HG03378 (cell line): ENCODE results near the gene CCDC177.
"Not testable (repeated sequence)": the region's sequence is repeated elsewhere in the genome, so short reads cannot be mapped to it uniquely, and the experiment has no call there.

Experiments
- ATAC-seq: cut with Tn5 transposase; IDR thresholded peaks from one replicate; pipeline ENCODE4 v1.9.1; 2021; ENCODE audit warnings: mild to moderate bottlenecking, moderate library complexity; ENCODE audit not compliant: unreplicated experiment

CCDC177 gene

DNA sequence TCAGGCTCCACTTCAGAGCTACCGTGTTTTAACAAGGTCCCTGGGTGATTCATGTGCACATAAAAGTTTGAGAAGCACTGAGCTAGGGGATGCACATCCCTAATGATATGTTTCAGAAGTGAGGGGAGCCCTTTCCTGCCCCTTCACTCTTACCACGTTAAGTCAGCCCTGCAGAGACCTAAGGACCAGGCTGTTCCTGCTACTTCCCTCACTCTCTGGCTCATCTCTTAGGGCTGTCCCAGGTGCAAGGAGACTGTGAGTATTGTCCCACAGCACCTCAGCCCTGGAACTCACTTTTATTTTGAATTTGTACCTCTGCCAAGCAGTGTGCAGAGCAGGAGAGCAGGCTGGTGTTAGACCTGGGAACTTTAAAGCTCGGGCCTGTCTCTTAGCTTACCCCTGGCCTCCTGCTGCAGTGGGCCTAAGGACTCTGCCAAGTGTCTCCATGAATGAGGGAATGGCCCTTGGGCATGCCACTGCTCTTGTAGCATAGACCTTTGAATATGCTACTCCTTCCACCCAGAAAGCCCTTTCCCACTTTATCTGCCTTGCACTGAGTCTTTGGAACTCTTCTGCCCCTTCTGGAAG lies 25.7 kb upstream of the CCDC177 start:
- ATAC-seq = no peak

DNA sequence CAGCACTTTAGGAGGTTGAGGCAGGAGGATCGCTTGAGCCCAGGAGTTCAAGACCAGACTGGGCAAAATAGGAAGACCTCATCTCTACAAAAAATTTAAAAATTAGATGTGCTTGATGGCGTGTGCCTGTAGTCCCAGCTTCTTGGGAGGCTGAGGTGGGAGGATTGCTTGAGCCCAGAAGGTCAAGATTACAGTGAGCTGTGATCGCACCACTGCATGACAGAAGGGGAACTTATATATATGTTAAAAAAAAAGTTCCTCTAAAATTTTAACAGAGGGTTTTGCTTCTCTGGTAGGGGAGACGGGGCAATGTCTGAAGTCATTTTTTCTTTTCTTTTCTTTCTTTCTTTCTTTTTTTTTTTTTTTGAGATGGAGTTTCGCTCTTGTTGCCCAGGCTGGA lies 24.8 kb upstream of the CCDC177 start:
- ATAC-seq = not testable (repeated sequence)

DNA sequence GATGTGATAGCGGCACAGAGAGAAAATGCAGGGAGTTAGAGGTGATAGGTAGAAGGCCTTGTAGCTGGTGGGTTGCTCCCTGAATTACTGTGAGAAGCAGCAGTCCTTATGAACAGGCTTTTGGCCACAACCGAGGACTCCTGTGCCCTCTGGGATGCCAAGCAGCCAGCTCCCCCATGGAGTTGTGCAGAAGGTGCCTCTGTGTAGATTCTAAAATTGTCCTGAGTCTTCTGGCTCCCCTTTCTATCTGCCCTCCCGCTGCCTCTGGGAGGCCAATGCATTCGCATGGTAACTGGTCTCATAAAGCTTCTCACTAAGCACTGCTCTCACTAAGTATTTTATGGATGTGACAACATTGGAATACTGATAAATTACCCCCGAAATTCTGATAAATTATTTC lies 20.7 kb upstream of the CCDC177 start:
- ATAC-seq = no peak

DNA sequence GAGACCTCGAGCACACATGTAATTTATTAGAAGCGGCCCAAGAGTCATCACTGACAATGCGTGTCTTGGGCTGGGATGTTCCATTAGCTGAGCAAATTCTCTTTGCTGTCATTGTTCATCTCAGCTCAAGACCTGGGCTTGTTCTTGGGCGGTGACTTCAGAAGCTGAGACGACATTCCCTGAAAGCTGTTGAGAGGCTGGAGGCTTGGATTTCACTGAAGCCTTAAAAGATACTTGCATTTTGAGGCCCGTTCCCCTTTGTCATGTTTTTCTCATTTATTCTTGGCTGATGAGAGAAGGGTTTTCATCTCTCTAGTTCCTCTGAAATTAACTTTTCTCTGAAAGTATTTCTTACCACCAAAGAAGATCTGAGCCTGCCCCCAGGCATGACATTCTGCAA lies 20.2 kb upstream of the CCDC177 start:
- ATAC-seq = no peak

DNA sequence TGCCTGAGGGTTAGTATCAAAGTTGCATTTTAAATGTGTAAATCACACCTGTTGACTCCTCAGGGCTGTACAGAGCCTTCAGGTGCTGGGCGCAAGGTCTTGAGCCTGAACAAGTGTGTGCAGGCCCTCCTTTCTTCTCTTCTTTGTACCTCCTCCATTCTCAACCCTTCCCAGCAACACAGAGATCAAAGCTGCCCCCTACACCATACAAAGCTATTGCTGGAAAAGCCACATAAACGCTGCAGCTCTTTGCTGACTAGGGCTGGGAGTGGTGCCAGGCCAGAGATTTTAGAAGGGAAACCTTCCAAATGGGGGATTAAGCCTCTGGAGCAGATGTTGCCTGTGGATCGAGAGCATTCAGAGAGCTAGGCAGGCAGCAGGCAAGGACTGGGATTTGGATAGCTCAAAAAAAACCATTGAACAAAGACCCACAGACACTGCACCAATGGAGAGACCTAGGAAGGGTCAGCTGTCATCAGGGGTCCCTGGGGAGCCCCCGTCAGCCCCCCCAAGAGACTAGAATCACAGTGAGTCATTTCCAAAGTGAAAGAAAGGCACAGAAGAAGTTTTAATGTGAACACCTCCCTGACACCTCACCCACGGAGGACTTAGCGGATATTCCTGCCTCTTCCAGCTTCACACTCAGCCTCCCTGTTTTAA lies 18.5 kb upstream of the CCDC177 start:
- ATAC-seq = no peak

DNA sequence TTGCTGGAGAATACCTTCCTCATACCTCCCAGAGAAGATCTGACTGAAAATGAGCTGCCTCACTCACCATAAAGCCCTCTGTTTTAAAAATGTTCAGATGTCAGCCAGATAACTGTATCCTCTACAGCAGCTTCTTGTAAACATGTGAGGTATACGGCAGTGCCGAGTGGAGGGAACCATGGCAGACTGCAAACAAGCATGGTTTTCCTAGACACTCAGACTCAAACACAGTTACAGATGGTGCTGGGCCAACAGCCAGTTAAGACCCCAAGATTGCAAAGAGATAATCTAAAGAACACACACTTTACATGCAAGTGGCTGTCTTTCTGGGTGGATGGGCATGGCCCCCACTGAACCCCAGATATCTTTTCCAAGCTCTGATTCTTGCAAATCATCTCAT lies 16.6 kb upstream of the CCDC177 start:
- ATAC-seq = no peak

DNA sequence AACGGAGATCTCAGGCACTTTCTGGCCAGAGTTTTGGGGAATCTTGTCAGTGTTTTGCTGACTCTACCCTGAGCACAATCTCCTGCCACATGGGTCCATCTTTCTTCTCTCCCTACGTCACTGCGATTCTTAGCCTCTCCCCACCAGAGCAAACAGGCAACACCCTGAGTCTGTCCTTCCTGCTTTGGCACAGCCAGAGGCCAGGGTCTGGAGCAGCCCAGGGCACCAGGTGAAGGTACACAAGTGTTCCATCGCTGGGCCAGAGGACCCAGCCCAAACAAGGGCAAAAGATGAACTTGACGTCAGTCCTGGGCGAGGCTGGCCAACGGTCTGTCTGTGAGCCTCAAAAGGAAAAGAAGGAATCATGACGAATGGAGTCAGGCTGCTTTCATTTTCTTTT lies 12.7 kb upstream of the CCDC177 start:
- ATAC-seq = no peak

DNA sequence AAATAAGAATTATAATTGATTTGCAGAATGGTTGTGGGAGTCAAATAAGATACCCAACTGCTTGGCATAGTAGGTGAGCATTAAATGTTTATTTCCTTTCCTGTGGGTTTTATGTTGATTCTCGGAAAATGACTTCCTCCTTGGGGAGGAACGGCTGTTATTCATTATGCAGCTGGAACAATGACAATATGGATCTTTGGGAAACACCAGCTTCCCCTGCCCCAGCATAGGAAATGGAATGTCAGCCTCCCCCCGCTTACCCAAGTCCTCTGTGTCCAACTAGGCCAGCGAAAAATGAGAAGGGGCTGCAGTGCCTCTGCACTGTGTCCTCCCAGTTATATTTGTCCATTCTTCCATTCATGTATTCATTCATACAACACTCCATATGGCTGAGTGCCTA lies 11.7 kb upstream of the CCDC177 start:
- ATAC-seq = no peak

DNA sequence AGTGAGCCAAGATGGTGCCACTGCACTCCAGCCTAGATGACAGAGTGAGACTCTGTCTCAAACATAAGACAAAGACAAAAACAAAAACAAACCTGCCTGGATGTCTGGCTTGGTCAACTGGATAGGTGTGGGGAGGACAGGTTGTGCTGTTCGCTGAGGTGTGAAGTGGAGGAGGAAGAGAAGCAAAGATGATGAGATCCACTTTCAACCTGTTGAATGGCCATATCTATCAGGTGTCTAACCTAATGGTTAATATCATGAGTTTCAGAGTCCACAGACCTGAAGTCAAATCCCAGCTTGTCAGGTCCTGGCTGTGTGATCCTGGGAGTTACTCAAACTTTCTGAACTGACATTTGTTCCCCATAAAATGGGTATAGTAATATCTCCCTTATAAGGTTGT lies 9.7 kb upstream of the CCDC177 start:
- no peak for ATAC-seq

DNA sequence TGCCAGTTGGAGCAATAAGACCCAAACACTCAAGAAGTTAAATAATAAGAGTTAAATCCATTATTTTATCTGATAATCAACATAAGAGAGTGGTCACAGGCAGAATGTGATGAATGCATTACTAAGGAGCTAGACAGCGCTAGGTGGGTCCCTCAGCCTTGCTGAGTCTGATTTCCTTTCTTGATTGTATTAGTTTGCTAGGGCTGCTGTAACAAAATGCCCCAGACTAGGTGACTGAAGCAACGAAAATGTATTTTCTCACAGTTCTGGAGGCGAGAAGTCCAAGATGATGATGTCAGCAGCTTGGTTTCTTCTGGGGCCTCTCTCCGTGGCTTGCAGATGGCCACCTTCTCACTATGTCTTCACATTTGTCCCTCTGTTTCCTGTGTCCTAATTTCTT lies 8.2 kb upstream of the CCDC177 start:
- ATAC-seq = no peak

DNA sequence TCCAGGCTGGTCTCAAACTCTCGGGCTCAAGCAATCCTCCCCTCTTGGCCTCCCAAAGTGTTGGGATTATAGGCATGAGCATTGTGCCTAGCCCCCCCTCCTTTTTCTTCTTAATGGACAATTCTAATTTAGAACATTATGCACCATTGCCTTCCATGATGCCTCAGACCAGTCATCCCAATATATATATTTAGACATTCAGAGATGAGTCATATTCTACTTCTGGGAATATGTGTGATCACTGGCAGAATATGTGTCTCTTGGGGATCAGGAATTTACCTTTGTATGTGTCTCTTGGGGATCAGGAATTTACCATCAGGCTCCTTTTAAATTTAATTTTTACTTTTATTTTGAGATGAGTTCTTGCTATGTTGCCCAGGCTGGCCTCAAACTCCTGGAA lies 7.5 kb upstream of the CCDC177 start:
- no peak for ATAC-seq

DNA sequence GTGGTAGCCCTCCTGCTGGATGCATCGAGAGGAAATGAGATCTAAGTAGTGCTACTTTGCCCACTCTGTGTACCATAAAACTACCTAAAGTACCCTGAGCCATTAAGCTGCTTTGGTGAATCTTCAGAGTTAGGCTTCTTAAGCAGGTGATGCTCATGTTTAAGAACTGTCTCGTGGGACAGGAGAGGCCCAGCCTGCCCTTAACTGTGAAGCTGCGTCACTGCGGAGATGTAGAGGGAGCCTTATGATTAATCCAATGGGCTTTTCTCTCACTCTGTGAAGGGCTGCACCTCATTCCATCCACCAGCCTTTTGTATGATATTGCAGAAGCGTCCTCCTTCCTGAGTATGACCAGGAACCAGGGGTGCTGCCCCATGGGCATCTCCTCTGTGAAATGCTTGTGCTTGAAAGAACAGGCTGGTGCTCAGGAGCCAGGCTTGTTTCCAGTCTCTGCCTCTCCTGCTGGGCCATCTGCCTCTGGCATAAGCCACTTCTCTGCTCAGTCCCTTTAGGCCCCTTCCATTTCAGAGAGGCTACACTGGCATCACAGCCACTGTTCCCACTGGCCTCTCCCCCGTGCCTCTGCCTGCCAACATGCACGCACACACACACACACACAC lies 6.8 kb upstream of the CCDC177 start:
- no peak for ATAC-seq

DNA sequence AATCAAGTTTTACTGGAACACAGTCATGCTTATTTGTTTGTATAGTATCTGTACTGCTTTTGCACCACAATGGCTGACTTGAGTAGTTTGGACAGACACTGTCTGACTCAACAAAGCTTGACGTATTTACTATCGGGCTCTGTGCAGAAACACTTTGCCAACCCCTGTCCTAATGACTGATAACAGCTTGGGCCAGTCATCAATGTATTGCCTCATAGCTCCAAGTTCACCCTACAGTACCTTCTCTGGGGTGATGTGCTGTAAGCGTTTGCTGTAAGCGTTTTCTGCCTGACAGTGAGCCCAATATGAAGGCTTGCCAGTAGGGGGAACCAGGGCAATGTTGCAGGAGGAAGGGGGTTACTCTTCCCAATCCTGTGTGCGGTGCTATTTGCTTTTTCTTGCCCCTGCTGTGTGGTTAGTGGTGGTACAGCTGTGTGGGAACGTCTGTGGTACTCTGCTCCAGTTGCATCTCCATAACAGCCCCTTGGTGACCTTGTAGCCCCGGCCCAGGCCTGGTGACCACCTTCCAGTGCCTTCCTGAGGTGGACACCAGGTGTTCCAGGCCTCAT lies 5.4 kb upstream of the CCDC177 start:
- ATAC-seq = no peak

DNA sequence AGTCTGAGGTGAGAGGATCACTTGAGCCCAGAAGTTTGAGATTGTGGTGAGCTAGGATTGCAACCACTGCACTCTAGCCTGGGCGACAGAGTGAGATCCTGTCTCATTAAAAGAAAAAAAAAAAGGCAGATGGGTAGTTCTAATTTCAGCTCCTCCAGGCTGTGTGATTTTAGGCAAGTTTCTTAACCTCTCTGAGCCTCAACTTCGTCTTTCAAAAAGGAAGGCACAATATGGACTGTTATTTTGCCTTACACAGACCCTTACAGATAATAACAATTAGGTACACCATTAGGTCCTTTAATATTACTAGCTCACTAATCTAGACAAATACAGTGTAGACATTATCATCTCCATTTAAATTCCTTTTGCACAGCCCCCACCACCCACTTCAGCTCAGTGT lies 4.8 kb upstream of the CCDC177 start:
- no peak for ATAC-seq

DNA sequence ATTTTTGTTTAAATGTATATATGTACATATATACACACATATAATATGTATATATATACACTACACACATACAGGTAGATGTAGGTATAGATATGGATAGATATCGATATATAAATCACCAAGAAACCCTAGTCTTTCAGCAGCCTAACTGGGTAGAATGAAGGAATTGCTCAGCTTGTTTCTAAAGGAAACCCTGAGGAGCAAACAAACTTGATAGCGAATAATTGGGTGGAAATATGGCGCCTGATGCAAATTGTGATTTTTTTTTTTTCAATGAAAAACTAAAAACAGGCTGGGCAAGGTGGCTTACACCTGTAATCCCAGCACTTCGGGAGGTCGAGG lies 254 bp upstream of the CCDC177 start:
- no peak for ATAC-seq

DNA sequence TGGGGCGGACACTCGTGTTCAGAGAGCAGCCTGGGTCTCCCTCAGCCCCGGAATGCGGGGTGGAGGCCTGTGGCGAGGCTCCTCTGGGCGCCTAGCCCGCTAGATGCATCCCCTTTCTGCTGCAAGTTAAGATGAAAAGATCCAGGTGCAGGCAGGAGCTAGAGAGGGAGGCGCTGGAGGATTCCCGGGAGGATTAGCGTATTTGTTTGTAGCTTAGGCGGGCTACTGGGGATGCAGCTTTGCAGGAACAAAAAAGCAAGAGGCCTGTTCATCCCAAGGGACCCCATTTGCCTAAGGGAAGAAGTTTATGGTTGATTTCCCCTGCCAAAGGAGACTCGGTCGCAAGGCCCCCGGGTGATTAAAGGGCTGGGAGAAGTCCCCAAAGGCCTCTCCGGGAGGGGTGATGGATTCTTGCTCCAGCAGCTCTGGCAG lies 824 bp downstream of the CCDC177 start:
- ATAC-seq = no peak

DNA sequence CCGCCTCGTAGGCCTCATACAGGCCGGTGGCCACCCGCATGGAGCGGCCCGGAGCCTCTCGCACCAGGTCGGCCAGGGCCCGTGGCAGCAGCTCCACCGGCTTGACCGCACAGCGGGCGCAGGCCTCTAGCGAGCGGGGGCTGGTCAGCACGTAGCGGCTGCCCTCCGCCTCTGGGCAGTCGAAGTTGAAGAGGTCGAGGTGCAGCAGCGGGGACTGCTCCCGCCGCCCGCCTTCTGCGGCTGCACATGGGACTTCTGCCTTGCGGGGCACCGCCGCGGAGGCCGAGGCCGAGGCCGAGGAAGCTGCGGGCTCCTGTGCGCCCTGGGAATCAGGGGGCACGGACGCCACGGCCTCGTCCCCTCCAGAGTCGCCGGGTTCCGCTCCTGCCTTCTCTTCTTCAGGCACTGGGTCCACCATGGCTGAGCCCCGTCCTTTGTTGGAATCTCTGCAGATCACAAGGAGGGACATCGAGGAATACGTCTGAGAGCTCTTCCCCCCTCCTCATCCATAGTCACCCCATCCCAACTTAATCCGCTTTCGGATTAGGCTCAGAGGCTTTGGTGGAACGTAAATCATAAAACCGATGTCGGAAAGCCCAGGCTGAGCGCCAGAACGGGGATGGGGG lies 1.4 kb downstream of the CCDC177 start:
- ATAC-seq = no peak

DNA sequence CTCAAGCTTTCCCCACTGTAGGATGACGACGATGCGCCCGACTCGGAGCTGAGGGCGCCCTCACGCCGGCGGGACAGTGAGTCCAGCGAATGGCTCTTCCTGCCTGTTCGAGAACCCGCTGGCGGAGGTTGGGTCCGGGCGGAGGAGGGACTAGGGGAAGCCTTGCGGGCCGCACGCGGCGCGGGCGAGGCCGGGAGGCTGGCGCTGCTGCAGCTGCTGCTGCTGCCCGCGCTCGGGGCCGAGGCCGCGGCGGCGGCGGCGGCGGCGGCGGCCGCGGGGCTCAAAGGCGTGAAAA lies 1.9 kb downstream of the CCDC177 start:
- ATAC-seq = no peak

DNA sequence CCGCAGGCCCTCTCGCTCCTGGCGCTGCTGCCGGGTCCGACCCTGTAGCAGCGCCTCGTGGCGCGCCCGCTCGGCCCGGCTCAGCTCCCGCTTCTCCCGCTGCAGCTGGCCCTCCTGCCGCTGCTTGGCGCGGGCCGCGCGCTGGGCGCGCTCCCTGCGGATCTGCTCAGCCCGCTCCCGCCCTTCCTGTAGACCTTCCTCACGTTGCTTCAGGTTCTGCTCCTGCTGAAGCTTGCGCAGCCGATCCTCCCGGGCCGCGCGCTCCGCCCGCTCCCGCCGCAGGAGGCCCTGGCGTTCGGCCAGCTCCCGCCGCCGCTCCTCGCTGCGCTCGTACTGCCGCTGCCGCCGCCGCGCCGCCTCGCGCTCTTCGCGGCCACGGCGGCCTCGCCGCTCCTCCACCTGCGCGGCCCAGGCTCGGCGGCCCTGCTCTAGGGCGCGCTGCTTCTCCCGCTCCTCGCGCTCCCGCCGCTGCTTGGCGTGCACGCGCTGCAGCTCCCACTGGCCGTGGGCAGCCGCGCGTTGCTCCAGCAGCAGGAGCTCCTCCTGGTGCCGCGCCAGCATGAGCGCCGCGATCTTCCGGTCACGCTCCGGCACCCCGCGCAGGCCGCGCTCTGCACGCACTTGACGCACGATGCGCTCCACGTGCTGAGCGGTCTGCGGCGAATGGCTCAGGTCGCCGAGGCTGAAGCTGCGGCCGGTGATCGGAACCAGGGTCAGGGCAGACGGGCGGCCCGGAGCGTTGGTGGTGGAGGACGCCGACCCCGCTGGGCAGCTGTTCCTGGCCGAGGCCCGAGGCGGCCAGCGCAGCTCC lies 2.4 kb downstream of the CCDC177 start:
- no peak for ATAC-seq

DNA sequence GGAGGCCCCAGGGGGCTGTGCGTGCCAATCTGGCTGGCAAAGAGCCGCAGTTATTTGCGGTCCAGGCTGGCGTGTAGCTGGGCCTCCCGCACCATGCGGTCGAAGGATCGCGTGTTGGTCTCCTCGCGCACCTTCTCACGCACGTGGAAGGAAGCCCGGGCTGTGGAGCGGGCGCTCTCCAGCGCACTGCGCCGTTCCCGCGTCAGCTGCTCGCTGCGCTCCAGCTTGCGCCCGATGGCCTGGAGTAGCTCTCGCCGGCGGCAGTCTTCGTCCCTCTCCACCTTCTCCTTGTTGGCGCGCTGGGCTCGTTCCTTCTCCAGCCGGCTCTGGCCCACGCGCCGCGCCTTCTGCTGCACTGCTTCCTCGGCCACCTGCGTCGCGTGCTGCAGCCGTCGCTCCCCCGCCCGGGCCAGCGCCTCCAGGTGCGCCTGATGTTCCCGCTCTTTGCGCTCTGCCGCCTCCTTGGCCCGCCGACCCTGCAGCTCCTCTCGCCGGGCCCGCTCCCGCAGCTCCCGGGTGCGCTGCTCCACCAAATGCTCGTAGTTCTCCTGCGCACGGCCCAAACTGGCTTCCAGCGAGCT lies 3.1 kb downstream of the CCDC177 start:
- no peak for ATAC-seq

DNA sequence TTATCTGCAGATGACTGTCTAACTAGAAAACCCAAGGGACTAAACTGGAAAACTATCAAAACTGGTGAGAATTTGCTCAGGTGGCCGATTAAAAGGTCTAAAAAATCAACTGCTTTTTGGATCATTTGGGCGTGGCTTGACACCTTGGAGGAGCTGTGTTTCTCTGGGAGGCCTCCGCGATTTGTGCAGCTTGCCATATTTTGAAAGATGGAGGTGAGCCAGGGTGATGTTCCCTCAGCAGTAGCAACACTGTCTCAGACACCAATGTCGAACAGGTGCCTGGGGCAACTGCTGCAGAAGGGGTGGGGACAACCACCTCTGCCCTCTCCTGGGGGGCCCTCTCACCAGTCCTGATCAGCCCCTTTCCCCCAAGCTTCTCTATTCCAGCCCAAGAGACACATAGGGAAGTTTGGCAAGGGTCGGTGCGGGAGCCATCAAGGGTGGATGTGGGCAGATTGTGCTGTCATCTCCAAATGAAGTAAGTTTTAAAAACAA lies 3.8 kb downstream of the CCDC177 start:
- no peak for ATAC-seq
